HepG2 (cell line): ENCODE measurements around the gene RABL2A. TPM values are rescaled to one million over a fixed set of nuclear protein-coding genes. Genes with fewer than 3 reads are reported as not detected.
"Not testable (repeated sequence)": the region's sequence is repeated elsewhere in the genome, so short reads cannot be mapped to it uniquely, and the experiment has no call there.

Source experiments
- ATAC-seq: fragments of 200-7000 bp; cut with Tn5 transposase; 3 replicates; pipeline ENCODE4 v1.9.1; 2020; ENCODE audit warnings: mild to moderate bottlenecking, moderate library complexity
- BruUV-seq: library from RNA; stranded (reverse); fragments of 400-500 nt; replicated peaks from 2 replicates; lab custom pipeline; 2021; lab: Mats Ljungman, UMichigan
- CTCF ChIA-PET: fragments of 300-600 bp; formaldehyde crosslinking; extraction: SDS; loops from one replicate; lab custom pipeline; 2021; ENCODE audit warnings: low total read pairs, inconsistent platforms, low intra/inter-chr PET ratio; lab: Yijun Ruan, JAX
- POLR2A ChIA-PET: fragments of 350-600 bp; sonication (Branson Sonifier 250); formaldehyde crosslinking; loops from one replicate; lab custom pipeline; 2020; ENCODE audit warnings: antibody characterized with exemption, inconsistent platforms; lab: Yijun Ruan, JAX
- DNase-seq: peaks from one replicate; pipeline ENCODE4 v3.0.0-alpha.2; 2015; ENCODE audit warnings: low spot score
- FAIRE-seq: peaks from 3 replicates; lab custom pipeline; 2011; peaks lifted over from hg19 to GRCh38; lab: Jason Lieb, UNC
- H2AFZ ChIP-seq: one replicate; pipeline ENCODE4 v1.6.1; 2011; ENCODE audit warnings: low read length, inconsistent platforms
- H3K27ac ChIP-seq: fragments of 300-600 bp; 3 replicates; pipeline ENCODE4 v1.8.0; 2011; ENCODE audit warnings: mixed run types, mild to moderate bottlenecking, mixed read lengths, low read length, inconsistent platforms; ENCODE audit not compliant: insufficient read depth; ENCODE audit errors: extremely low read length
- H3K27me3 ChIP-seq, 2 experiments: fragments of 200-600 bp in 1 of 2; 2 replicates in 1 of 2; 3 replicates in 1 of 2; pipeline versions ENCODE4 v1.6.0 to v1.8.0; 2011; ENCODE audit warnings: low read length in 2 of 2, mild to moderate bottlenecking in 2 of 2, moderate library complexity in 2 of 2, inconsistent platforms in 1 of 2; ENCODE audit not compliant: insufficient read depth in 2 of 2, control insufficient read depth in 1 of 2
- H3K36me3 ChIP-seq, 2 experiments: fragments of 200-600 bp in 1 of 2; replicated peaks in 1 of 2; 2 replicates in 1 of 2; 3 replicates in 1 of 2; pipeline versions ENCODE4 v1.5.1 to v1.8.0; 2011; ENCODE audit warnings: low read length in 2 of 2, inconsistent platforms in 1 of 2; ENCODE audit not compliant: insufficient read depth in 2 of 2, control insufficient read depth in 1 of 2
- H3K4me1 ChIP-seq: 2 replicates; pipeline ENCODE4 v1.5.1; 2012; ENCODE audit warnings: low read length, inconsistent platforms; ENCODE audit not compliant: insufficient read depth
- H3K4me2 ChIP-seq: 2 replicates; pipeline ENCODE4 v1.6.0; 2011; ENCODE audit warnings: low read depth, low read length, inconsistent platforms
- H3K4me3 ChIP-seq, 3 experiments: fragments of 200-600 bp in 1 of 3; sonication (generic), shearing (Covaris generic) in 1 of 3; replicated peaks in 1 of 3; 2 replicates each; pipeline ENCODE4 v1.5.1; 2011 to 2016; ENCODE audit warnings: low read length in 3 of 3, inconsistent platforms in 2 of 3, low read depth in 2 of 3, mild to moderate bottlenecking in 2 of 3, control low read depth in 1 of 3, mixed read lengths in 1 of 3; ENCODE audit not compliant: insufficient read depth in 1 of 3
- H3K79me2 ChIP-seq: one replicate; pipeline ENCODE4 v1.6.1; 2011; ENCODE audit warnings: low read length, inconsistent platforms; ENCODE audit not compliant: insufficient read depth
- H3K9ac ChIP-seq: 2 replicates; pipeline ENCODE4 v1.6.0; 2011; ENCODE audit warnings: mild to moderate bottlenecking, low read depth, low read length, inconsistent platforms; ENCODE audit not compliant: insufficient read depth
- H3K9me3 ChIP-seq: 2 replicates; pipeline ENCODE4 v1.5.1; 2012; ENCODE audit warnings: mild to moderate bottlenecking, low read length
- H4K20me1 ChIP-seq: 2 replicates; pipeline ENCODE4 v1.6.0; 2011; ENCODE audit warnings: inconsistent platforms, mild to moderate bottlenecking, low read length, moderate library complexity; ENCODE audit not compliant: insufficient read depth
- GABPB1 ChIP-seq: IDR thresholded peaks from 2 replicates; pipeline ENCODE4 v1.6.1; 2016; ENCODE audit warnings: mild to moderate bottlenecking, missing genetic modification reagents, moderate library complexity, missing compliant biosample characterization
- GATAD1 ChIP-seq: IDR thresholded peaks from 2 replicates; pipeline ENCODE4 v1.6.1; 2016; ENCODE audit warnings: missing genetic modification reagents, missing compliant biosample characterization
- HMGXB4 ChIP-seq, 2 experiments: sonication (generic) in 1 of 2; formaldehyde crosslinking in 1 of 2; IDR thresholded peaks; 2 replicates each; pipeline versions ENCODE4 v1.4.0 to v1.6.1; 2018 to 2020; ENCODE audit warnings: missing genetic modification reagents in 2 of 2, borderline replicate concordance in 1 of 2, low read depth in 1 of 2, mild to moderate bottlenecking in 1 of 2, missing biosample characterization in 1 of 2
- RBM39 ChIP-seq: fragments of 200-400 bp; formaldehyde crosslinking; IDR thresholded peaks from one replicate; pipeline ENCODE4 v1.6.1; 2018; ENCODE audit warnings: antibody characterized with exemption, mild to moderate bottlenecking, low read depth, low read length; ENCODE audit not compliant: poor library complexity, severe bottlenecking
- ZBTB14 ChIP-seq: sonication (generic); formaldehyde crosslinking; IDR thresholded peaks from 2 replicates; pipeline ENCODE4 v1.4.0; 2020; ENCODE audit warnings: missing genetic modification reagents
- WGBS: methylation state at CpG from one replicate; pipeline ENCODE4 v1.1.6; 2017; ENCODE audit warnings: low lambda C conversion rate; 5-methylcytosine and 5-hydroxymethylcytosine counted together
- in situ Hi-C: cut with HindIII; loops from 2 replicates; pipeline ENCODE4 v1.10.0; 2017; ENCODE audit warnings: low pct_unique_long_range_greater_than_20kb; ENCODE audit not compliant: extremely low pct_ligation_motif_present
- intact Hi-C: fragments of 100-400 bp; cut with micrococcal nuclease; formaldehyde crosslinking; loops from one replicate; pipeline ENCODE4 v1.10.0; 2022; ENCODE audit not compliant: unreplicated experiment
- polyA plus RNA-seq, 8 experiments: library from polyadenylated mRNA; depleted of rRNA in 3 of 8; stranded (reverse) in 7 of 8; unstranded in 1 of 8; fragments of >200 nt; fragmentation: Illumina TruSeq in 4 of 8; extraction: Trizol in 4 of 8; gene quantifications; 2 replicates each; pipeline versions ENCODE4 v1.2.1 to v1.2.3, GENCODE V29; 2011 to 2016; ENCODE audit warnings: low read depth in 4 of 8, missing spikeins in 1 of 8, mixed read lengths in 1 of 8; ENCODE audit not compliant: insufficient read depth in 1 of 8
- total RNA-seq, 5 experiments: library from RNA; depleted of rRNA; stranded (reverse); fragments of >200 nt; fragmentation: Illumina TruSeq; extraction: Trizol; gene quantifications; 2 replicates each; pipeline ENCODE4 v1.2.3, GENCODE V29; 2016; ENCODE audit warnings: low read depth in 1 of 5

RABL2A gene
- total and polyA plus RNA-seq, 2 of the 13 experiments (the other 11 are each of a cell fraction or from before 2014, with no cell fraction given) = 9.6 to 13.4 TPM

- peak; percentile 85 for TF ChIP-seq GATAD1
- TF ChIP-seq ZBTB14 (CRISPR knock-in tag) = peak; percentile 52; the same call in 1 of the 2 replicates
- TF ChIP-seq RBM39 = peak; percentile 41
- 0 out of 4 replicates have a peak, but pooled peaks of 1 of the 2 experiments have one; percentile 20 for TF ChIP-seq HMGXB4 (CRISPR knock-in tag; IDR thresholded peaks at IDR 0.05; ENCODE audit: borderline replicate concordance in 1 of 2, low read depth in 1 of 2)
- peak; percentile 89 for TF ChIP-seq GABPB1 (CRISPR knock-in tag)
These were observed at the start of gene RABL2A (continued) for GRCh38 chr2:113626616-113627330.

- FAIRE-seq, BruUV-seq, H3K9ac ChIP-seq, ATAC-seq, H4K20me1 ChIP-seq, H3K9me3 ChIP-seq, intact Hi-C loops, POLR2A ChIA-PET, DNase-seq, in situ Hi-C loops, H2AFZ ChIP-seq, H3K36me3 ChIP-seq, H3K79me2 ChIP-seq, H3K4me3 ChIP-seq, H3K4me2 ChIP-seq, CTCF ChIA-PET, H3K27ac ChIP-seq, H3K27me3 ChIP-seq: not testable (repeated sequence)
- 13% methylated on average over 5 of the region's 5 CpGs for WGBS
- peaks cover 11% of the 10 kb centered on the region for H3K4me1 ChIP-seq
These were observed 48.6 kb upstream of the RABL2A start for GRCh38 chr2:113578508-113578907.
